ENCODE results near the gene ADAM11.
"Not testable (repeated sequence)": the region's sequence is repeated elsewhere in the genome, so short reads cannot be mapped to it uniquely, and the experiment has no call there.

Gene ADAM11

GRCh38 chr17:44758414-44759085 is at the start of gene ADAM11:
ADAM11 (plus strand) TSS chr17:44758988; CDS start chr17:44759200, 212 bp downstream.
- in situ Hi-C loops (cut with HindIII; ENCODE audit: low pct_unique_long_range_greater_than_20kb, low sequenced_read_pairs), result no loop called here
- peak in 1 of 2 experiments; percentile 77 for DNase-seq (ENCODE audit: low read depth in 1 of 2, low spot score in 1 of 2)

GRCh38 chr17:44719444-44719843 is 39.3 kb upstream of the ADAM11 start:
- in situ Hi-C loops (cut with HindIII; ENCODE audit: low pct_unique_long_range_greater_than_20kb, low sequenced_read_pairs), result no loop called here
- TF ChIP-seq JUND (IDR thresholded peaks at IDR 0.05; ENCODE audit: low read depth), result no peak
- DNase-seq (ENCODE audit: low read depth in 1 of 2, low spot score in 1 of 2), result no peak

More at GRCh38 chr17:44758414-44759085, at the start of gene ADAM11:
- TF ChIP-seq JUND (IDR thresholded peaks at IDR 0.05; ENCODE audit: low read depth), result no peak

GRCh38 chr17:44722254-44722653 is 36.5 kb upstream of the ADAM11 start:
- DNase-seq (ENCODE audit: low read depth in 1 of 2, low spot score in 1 of 2), result no peak
- in situ Hi-C loops (cut with HindIII; ENCODE audit: low pct_unique_long_range_greater_than_20kb, low sequenced_read_pairs), result no loop called here
- TF ChIP-seq JUND (IDR thresholded peaks at IDR 0.05; ENCODE audit: low read depth), result no peak

GRCh38 chr17:44726121-44726520 is 32.7 kb upstream of the ADAM11 start:
- DNase-seq (ENCODE audit: low read depth in 1 of 2, low spot score in 1 of 2); in situ Hi-C loops (cut with HindIII; ENCODE audit: low pct_unique_long_range_greater_than_20kb, low sequenced_read_pairs): not testable (repeated sequence)

GRCh38 chr17:44733753-44734152 is 25.0 kb upstream of the ADAM11 start:
- DNase-seq (ENCODE audit: low read depth in 1 of 2, low spot score in 1 of 2), result peak in 1 of 2 experiments; percentile 47
- in situ Hi-C loops (cut with HindIII; ENCODE audit: low pct_unique_long_range_greater_than_20kb, low sequenced_read_pairs), result no loop called here
- no peak for TF ChIP-seq JUND (IDR thresholded peaks at IDR 0.05; ENCODE audit: low read depth)

- in situ Hi-C loops (cut with HindIII; ENCODE audit: low pct_unique_long_range_greater_than_20kb, low sequenced_read_pairs), result no loop called here
- no peak for DNase-seq (ENCODE audit: low read depth in 1 of 2, low spot score in 1 of 2)
- TF ChIP-seq JUND (IDR thresholded peaks at IDR 0.05; ENCODE audit: low read depth), result no peak
Measured at GRCh38 chr17:44734272-44734671, 24.5 kb upstream of the ADAM11 start.

- DNase-seq (ENCODE audit: low read depth in 1 of 2, low spot score in 1 of 2), result no peak
- TF ChIP-seq JUND (IDR thresholded peaks at IDR 0.05; ENCODE audit: low read depth), result no peak
- in situ Hi-C loops (cut with HindIII; ENCODE audit: low pct_unique_long_range_greater_than_20kb, low sequenced_read_pairs), result no loop called here
Measured at GRCh38 chr17:44736551-44737240, 22.1 kb upstream of the ADAM11 start.

GRCh38 chr17:44738214-44738906 is 20.4 kb upstream of the ADAM11 start:
- DNase-seq (ENCODE audit: low read depth in 1 of 2, low spot score in 1 of 2), result no peak
- in situ Hi-C loops (cut with HindIII; ENCODE audit: low pct_unique_long_range_greater_than_20kb, low sequenced_read_pairs), result no loop called here

GRCh38 chr17:44741316-44741715 is 17.5 kb upstream of the ADAM11 start:
- in situ Hi-C loops (cut with HindIII; ENCODE audit: low pct_unique_long_range_greater_than_20kb, low sequenced_read_pairs), result no loop called here

More at GRCh38 chr17:44738214-44738906, 20.4 kb upstream of the ADAM11 start:
- TF ChIP-seq JUND (IDR thresholded peaks at IDR 0.05; ENCODE audit: low read depth), result no peak

GRCh38 chr17:44745301-44745700 is 13.5 kb upstream of the ADAM11 start:
- in situ Hi-C loops (cut with HindIII; ENCODE audit: low pct_unique_long_range_greater_than_20kb, low sequenced_read_pairs), result no loop called here
- DNase-seq (ENCODE audit: low read depth in 1 of 2, low spot score in 1 of 2), result no peak
- no peak for TF ChIP-seq JUND (IDR thresholded peaks at IDR 0.05; ENCODE audit: low read depth)

More at GRCh38 chr17:44741316-44741715, 17.5 kb upstream of the ADAM11 start:
- DNase-seq (ENCODE audit: low read depth in 1 of 2, low spot score in 1 of 2), result no peak
- TF ChIP-seq JUND (IDR thresholded peaks at IDR 0.05; ENCODE audit: low read depth), result no peak

- in situ Hi-C loops (cut with HindIII; ENCODE audit: low pct_unique_long_range_greater_than_20kb, low sequenced_read_pairs); DNase-seq (ENCODE audit: low read depth in 1 of 2, low spot score in 1 of 2): not testable (repeated sequence)
Measured at GRCh38 chr17:44745738-44746137, 13.1 kb upstream of the ADAM11 start.

- in situ Hi-C loops (cut with HindIII; ENCODE audit: low pct_unique_long_range_greater_than_20kb, low sequenced_read_pairs), result no loop called here
- no peak for DNase-seq (ENCODE audit: low read depth in 1 of 2, low spot score in 1 of 2)
- no peak for TF ChIP-seq JUND (IDR thresholded peaks at IDR 0.05; ENCODE audit: low read depth)
Measured at GRCh38 chr17:44747566-44747965, 11.2 kb upstream of the ADAM11 start.

Data from T47D (cell line).